Osteoblast (primary cell): ENCODE data around the gene SH2B2. TPM values are rescaled to one million over a fixed set of nuclear protein-coding genes. Genes with fewer than 3 reads are reported as not detected.

Experiments used
- DNase-seq: peaks from one replicate; pipeline ENCODE4 v3.0.0; 2011; ENCODE audit warnings: low spot score, mixed read lengths; ENCODE audit not compliant: insufficient read length; ENCODE audit errors: missing footprints
- H2AFZ ChIP-seq: 2 replicates; pipeline ENCODE4 v1.6.0; 2011; ENCODE audit warnings: mild to moderate bottlenecking, low read length
- H3K27ac ChIP-seq: 2 replicates; pipeline ENCODE4 v1.5.1; 2011; ENCODE audit warnings: mild to moderate bottlenecking, low read depth, low read length, moderate library complexity
- H3K27me3 ChIP-seq: 2 replicates; pipeline ENCODE4 v1.6.0; 2012; ENCODE audit warnings: mild to moderate bottlenecking, control low read depth, inconsistent platforms, low read length, moderate library complexity; ENCODE audit not compliant: insufficient read depth
- H3K36me3 ChIP-seq: 2 replicates; pipeline ENCODE4 v1.5.1; 2011; ENCODE audit warnings: mild to moderate bottlenecking, low read length, control low read depth, moderate library complexity; ENCODE audit not compliant: insufficient read depth
- H3K4me1 ChIP-seq: 2 replicates; pipeline ENCODE4 v1.5.1; 2011; ENCODE audit warnings: mild to moderate bottlenecking, low read length, control low read depth, moderate library complexity; ENCODE audit not compliant: insufficient read depth
- H3K4me2 ChIP-seq: 2 replicates; pipeline ENCODE4 v1.6.0; 2011; ENCODE audit warnings: mild to moderate bottlenecking, low read length; ENCODE audit not compliant: insufficient read depth
- H3K4me3 ChIP-seq: fragments of 200-600 bp; sonication (generic); 3 replicates; pipeline ENCODE4 v1.5.1; 2012; ENCODE audit warnings: mild to moderate bottlenecking, low read length, inconsistent platforms; ENCODE audit not compliant: insufficient read depth
- H3K79me2 ChIP-seq: 2 replicates; pipeline ENCODE4 v1.6.0; 2012; ENCODE audit warnings: mild to moderate bottlenecking, low read length, control low read depth, inconsistent platforms; ENCODE audit not compliant: insufficient read depth
- H3K9me3 ChIP-seq: 2 replicates; pipeline ENCODE4 v1.5.1; 2011; ENCODE audit warnings: low read depth, low read length, control low read depth
- H4K20me1 ChIP-seq: 2 replicates; pipeline ENCODE4 v1.6.0; 2012; ENCODE audit warnings: mild to moderate bottlenecking, low read length, control low read depth; ENCODE audit not compliant: insufficient read depth
- CTCF ChIP-seq: IDR thresholded peaks from 2 replicates; pipeline ENCODE4 v1.5.1; 2011; ENCODE audit warnings: mild to moderate bottlenecking, low read depth, low read length, moderate library complexity; ENCODE audit errors: extremely low read depth
- total RNA-seq: library from RNA; depleted of rRNA; stranded (reverse); fragments of >200 nt; gene quantifications from 2 replicates; pipeline ENCODE4 v1.2.3, GENCODE V29; 2012

The SH2B2 gene
- total RNA-seq, 1 donor: 2.2 TPM

DNA sequence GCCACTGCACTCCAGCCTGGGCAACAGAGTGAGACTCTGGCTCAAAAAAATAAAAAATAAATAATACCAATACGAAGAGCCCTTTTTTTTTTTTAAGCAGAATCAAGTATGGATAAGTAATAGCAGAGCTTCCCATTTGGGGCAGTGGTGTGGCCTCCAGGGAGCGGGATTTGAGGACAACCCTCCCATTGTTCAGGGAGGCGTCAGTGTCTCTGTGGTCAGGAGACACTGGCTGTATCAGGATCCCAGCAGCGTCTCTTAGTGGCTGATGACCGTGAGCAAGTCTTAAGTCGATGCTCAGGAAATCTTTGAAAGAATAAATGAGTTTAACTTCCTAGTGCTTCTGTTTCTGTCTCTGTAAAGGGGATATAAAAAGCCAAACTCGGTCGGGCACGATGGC, 25.2 kb upstream of the SH2B2 start:
- Histone ChIP-seq H3K27me3 (no peaks in the 10 kb centered on the region), H3K4me1 (no peaks in the 10 kb centered on the region), H4K20me1 (peaks cover 4% of the 10 kb centered on the region), H2AFZ (no peak overlapping the region), H3K79me2 (no peaks in the 10 kb centered on the region), H3K36me3 (no peaks in the 10 kb centered on the region), H3K4me3 (no peak overlapping the region), H3K27ac (no peak overlapping the region), H3K4me2 (no peak overlapping the region), H3K9me3 (no peaks in the 10 kb centered on the region)
- TF ChIP-seq CTCF: no peak
- DNase-seq: peak; percentile 54

DNA sequence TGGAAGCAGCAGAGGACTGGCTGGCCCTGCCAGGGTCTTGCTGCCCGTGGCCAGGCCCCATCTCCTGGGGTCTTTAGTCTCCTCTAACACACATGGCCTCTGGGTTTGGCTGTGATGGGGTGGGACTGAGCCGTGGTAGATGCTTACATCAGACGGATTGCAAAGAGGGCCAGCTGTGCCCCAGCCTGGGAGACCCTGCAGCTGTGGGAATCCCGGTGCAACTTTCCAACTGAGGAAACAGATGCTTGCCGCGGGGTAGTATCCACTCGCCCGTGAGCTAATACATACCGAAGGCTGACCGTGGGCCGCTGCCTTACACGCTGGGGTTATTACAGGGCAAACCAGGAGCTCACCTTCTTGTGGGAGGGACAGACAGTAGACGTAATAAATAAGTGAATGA, 24.1 kb upstream of the SH2B2 start:
- DNase-seq: peak; percentile 11
- no peaks in the 10 kb centered on the region for H3K27me3 ChIP-seq
- H3K79me2 ChIP-seq: no peaks in the 10 kb centered on the region
- no peaks in the 10 kb centered on the region for H3K36me3 ChIP-seq
- no peak overlapping the region for H3K4me3 ChIP-seq
- no peak for TF ChIP-seq CTCF
- H3K27ac ChIP-seq: no peak overlapping the region
- H3K4me1 ChIP-seq: no peaks in the 10 kb centered on the region
- H3K9me3 ChIP-seq: no peaks in the 10 kb centered on the region
- peaks cover 4% of the 10 kb centered on the region for H4K20me1 ChIP-seq
- no peak overlapping the region for H2AFZ ChIP-seq
- H3K4me2 ChIP-seq: no peak overlapping the region

DNA sequence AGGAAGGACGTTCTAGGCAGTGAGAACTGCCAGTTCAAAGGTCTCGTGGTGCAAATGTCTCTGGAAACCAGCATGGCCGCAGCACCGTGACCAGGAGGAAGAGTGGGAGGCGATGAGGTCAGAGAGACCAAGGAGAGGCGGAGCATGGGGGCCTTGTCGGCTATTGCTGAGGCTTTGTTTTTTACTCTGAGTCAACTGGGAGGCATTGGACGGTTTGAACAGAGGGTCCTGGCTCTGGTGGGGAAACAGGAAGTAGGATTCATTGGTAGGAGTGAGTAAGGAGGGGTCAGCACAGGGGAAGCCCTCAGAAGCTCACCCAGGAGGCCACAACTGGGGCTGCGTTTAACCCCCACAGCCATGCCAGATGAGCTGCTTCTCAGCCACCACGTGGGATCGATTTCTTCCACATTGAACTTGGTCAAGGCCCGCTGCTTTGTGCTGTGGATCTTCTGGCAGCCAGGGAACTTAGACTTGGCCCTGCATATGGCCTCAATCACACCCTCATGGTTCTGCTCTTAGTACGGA, 22.2 kb upstream of the SH2B2 start:
- Histone ChIP-seq H3K4me3 (no peak overlapping the region), H3K4me1 (no peaks in the 10 kb centered on the region), H3K27ac (no peak overlapping the region), H4K20me1 (no peaks in the 10 kb centered on the region), H3K79me2 (no peaks in the 10 kb centered on the region), H3K4me2 (no peak overlapping the region), H3K27me3 (no peaks in the 10 kb centered on the region), H3K36me3 (no peaks in the 10 kb centered on the region), H3K9me3 (no peaks in the 10 kb centered on the region), H2AFZ (no peak overlapping the region)
- no peak for TF ChIP-seq CTCF
- peak; percentile 71 for DNase-seq

- H3K9me3 ChIP-seq: no peaks in the 10 kb centered on the region
- no peaks in the 10 kb centered on the region for H4K20me1 ChIP-seq
- H3K27ac ChIP-seq: no peak overlapping the region
- no peak overlapping the region for H3K4me2 ChIP-seq
- H2AFZ ChIP-seq: no peak overlapping the region
- H3K79me2 ChIP-seq: no peaks in the 10 kb centered on the region
- H3K27me3 ChIP-seq: no peaks in the 10 kb centered on the region
- no peaks in the 10 kb centered on the region for H3K36me3 ChIP-seq
- no peaks in the 10 kb centered on the region for H3K4me1 ChIP-seq
- no peak for DNase-seq
- TF ChIP-seq CTCF: no peak
- no peak overlapping the region for H3K4me3 ChIP-seq
These were observed 20.1 kb upstream of the SH2B2 start for GRCh38 chr7:102266541-102266940.
